ENCODE results near the gene TNFRSF14. TPM values are rescaled to one million over a fixed set of nuclear protein-coding genes. Genes with fewer than 3 reads are reported as not detected.

The TNFRSF14 gene
- total RNA-seq, 1 experiment from 2014 or later, result 24.4 TPM

- Mint-ChIP-seq H3K4me3 (ENCODE audit: low read depth, unreplicated experiment) (no peak overlapping the region), H3K27me3 (ENCODE audit: unreplicated experiment) (no peaks in the 10 kb centered on the region), H3K9me3 (ENCODE audit: low read depth, unreplicated experiment) (no peaks in the 10 kb centered on the region), H3K36me3 (ENCODE audit: insufficient read depth, unreplicated experiment) (peaks cover 12% of the 10 kb centered on the region), H3K4me1 (ENCODE audit: low read depth, unreplicated experiment) (peaks cover 16% of the 10 kb centered on the region), H3K27ac (ENCODE audit: unreplicated experiment) (no peak overlapping the region)
- no peak for DNase-seq
- CTCF ChIA-PET, result interaction anchor here (1.2 to 1.6 kb wide), 2 partner anchors 16 to 138 kb away, joined by 3 to 4 read pairs; no protein-coding TSS in a partner anchor
- intact Hi-C loops (cut with micrococcal nuclease; ENCODE audit: unreplicated experiment), result no loop called here
- TF ChIP-seq CTCF (IDR thresholded peaks at IDR 0.05; ENCODE audit: unreplicated experiment), result peak; percentile 49
- BruUV-seq (replicated peaks), result no TSS peak
Measured at GRCh38 chr1:2561898-2562895, 6.0 kb downstream of the TNFRSF14 start.

GRCh38 chr1:2563205-2563604 is 7.0 kb downstream of the TNFRSF14 start:
- no peaks in the 10 kb centered on the region for H3K9me3 Mint-ChIP-seq (ENCODE audit: low read depth, unreplicated experiment)
- intact Hi-C loops (cut with micrococcal nuclease; ENCODE audit: unreplicated experiment), result no loop called here
- no peaks in the 10 kb centered on the region for H3K27me3 Mint-ChIP-seq (ENCODE audit: unreplicated experiment)
- H3K27ac Mint-ChIP-seq (ENCODE audit: unreplicated experiment), result no peak overlapping the region
- no peak overlapping the region for H3K4me3 Mint-ChIP-seq (ENCODE audit: low read depth, unreplicated experiment)
- H3K4me1 Mint-ChIP-seq (ENCODE audit: low read depth, unreplicated experiment), result peaks cover 16% of the 10 kb centered on the region
- TF ChIP-seq CTCF (IDR thresholded peaks at IDR 0.05; ENCODE audit: unreplicated experiment), result no peak
- H3K36me3 Mint-ChIP-seq (ENCODE audit: insufficient read depth, unreplicated experiment), result peaks cover 6% of the 10 kb centered on the region
- CTCF ChIA-PET, result no interaction called here
- no TSS peak for BruUV-seq (replicated peaks)
- no peak for DNase-seq

GRCh38 chr1:2564006-2564814 is 8.0 kb downstream of the TNFRSF14 start:
- no peak for TF ChIP-seq CTCF (IDR thresholded peaks at IDR 0.05; ENCODE audit: unreplicated experiment)
- peaks cover 16% of the 10 kb centered on the region for H3K4me1 Mint-ChIP-seq (ENCODE audit: low read depth, unreplicated experiment)
- BruUV-seq (replicated peaks), result no TSS peak
- intact Hi-C loops (cut with micrococcal nuclease; ENCODE audit: unreplicated experiment), result no loop called here
- H3K36me3 Mint-ChIP-seq (ENCODE audit: insufficient read depth, unreplicated experiment), result peaks cover 12% of the 10 kb centered on the region
- no peak overlapping the region for H3K27ac Mint-ChIP-seq (ENCODE audit: unreplicated experiment)
- DNase-seq, result no peak
- H3K4me3 Mint-ChIP-seq (ENCODE audit: low read depth, unreplicated experiment), result no peak overlapping the region
- CTCF ChIA-PET, result interaction anchor here (1.1 kb wide), 1 partner anchor 8 kb away, joined by 3 read pairs; the partner anchor contains the start of gene TNFRSF14
- H3K27me3 Mint-ChIP-seq (ENCODE audit: unreplicated experiment), result no peaks in the 10 kb centered on the region
- H3K9me3 Mint-ChIP-seq (ENCODE audit: low read depth, unreplicated experiment), result no peaks in the 10 kb centered on the region

- H3K27ac Mint-ChIP-seq (ENCODE audit: unreplicated experiment), result peak overlapping the region; percentile 27
- CTCF ChIA-PET, result interaction anchor here (1.1 kb wide), 1 partner anchor 9 kb away, joined by 3 read pairs; the partner anchor contains the start of gene TNFRSF14
- H3K36me3 Mint-ChIP-seq (ENCODE audit: insufficient read depth, unreplicated experiment), result peaks cover 12% of the 10 kb centered on the region
- no peaks in the 10 kb centered on the region for H3K27me3 Mint-ChIP-seq (ENCODE audit: unreplicated experiment)
- no peak for TF ChIP-seq CTCF (IDR thresholded peaks at IDR 0.05; ENCODE audit: unreplicated experiment)
- H3K4me3 Mint-ChIP-seq (ENCODE audit: low read depth, unreplicated experiment), result no peak overlapping the region
- no peak for DNase-seq
- H3K4me1 Mint-ChIP-seq (ENCODE audit: low read depth, unreplicated experiment), result peaks cover 16% of the 10 kb centered on the region
- intact Hi-C loops (cut with micrococcal nuclease; ENCODE audit: unreplicated experiment), result no loop called here
- H3K9me3 Mint-ChIP-seq (ENCODE audit: low read depth, unreplicated experiment), result no peaks in the 10 kb centered on the region
- no TSS peak for BruUV-seq (replicated peaks)
Measured at GRCh38 chr1:2564815-2565374, 8.7 kb downstream of the TNFRSF14 start.

All from Calu3 (cell line).